ENCODE measurements around the gene LRRC18. TPM values are rescaled to one million over a fixed set of nuclear protein-coding genes. Genes with fewer than 3 reads are reported as not detected.

Gene LRRC18
- total RNA-seq, 1 experiment from 2014 or later: not detected

DNA sequence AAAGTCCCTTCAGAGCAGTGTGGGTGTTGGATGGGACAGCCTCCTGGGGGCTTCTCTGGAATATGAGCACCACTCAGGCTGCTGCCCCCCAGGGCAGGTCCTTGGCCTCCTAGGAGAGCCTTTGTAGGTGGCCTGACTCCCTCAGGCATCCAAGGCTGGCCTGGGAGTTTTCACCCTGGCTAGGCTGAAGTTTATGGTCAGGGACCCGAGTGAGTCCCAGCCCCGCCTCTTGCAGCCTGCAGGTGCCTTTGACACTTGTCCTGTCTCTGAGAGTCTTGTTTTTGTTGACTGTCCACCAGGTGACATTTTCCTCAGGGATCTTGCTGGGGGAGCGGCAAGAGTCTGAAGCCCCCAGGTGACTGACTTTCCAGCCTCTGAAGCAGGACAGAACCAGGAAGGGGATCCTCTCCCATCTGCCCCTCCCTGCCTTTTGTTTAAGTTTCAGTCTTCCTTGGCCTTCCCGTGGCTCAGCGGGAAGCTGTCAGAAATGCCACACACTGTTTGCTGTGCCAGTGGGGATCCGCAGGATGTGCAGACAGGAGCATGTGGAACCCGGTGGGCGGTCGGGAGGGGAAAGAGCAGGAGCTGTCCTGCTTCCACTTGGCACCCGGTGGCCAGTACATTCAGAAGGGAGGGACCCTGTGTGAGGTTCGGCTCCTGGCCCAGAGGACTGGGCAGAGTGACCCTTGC, 59.5 kb downstream of the LRRC18 start:
- no peak for DNase-seq (ENCODE audit: low read depth)

DNA sequence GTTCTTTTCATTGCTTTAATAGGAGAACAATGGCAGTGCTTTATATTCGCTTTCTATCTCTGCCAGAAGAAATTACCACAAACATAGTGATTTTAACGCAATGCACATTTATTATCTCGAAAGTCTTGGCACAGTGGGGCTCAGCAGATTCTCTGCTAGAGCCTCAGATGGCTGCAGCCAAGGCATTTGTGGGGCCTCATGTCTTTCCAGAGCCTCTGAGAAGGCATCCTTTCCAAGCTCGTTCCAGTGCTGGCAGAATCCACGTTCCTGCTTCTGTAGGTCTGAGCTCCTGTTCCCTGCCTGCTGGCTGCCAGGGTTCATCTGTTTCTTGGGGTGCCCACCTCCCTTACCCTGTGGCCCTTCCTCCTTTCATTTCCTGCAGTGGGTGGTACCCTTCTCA, 60.2 kb downstream of the LRRC18 start:
- DNase-seq (ENCODE audit: low read depth): no peak

DNA sequence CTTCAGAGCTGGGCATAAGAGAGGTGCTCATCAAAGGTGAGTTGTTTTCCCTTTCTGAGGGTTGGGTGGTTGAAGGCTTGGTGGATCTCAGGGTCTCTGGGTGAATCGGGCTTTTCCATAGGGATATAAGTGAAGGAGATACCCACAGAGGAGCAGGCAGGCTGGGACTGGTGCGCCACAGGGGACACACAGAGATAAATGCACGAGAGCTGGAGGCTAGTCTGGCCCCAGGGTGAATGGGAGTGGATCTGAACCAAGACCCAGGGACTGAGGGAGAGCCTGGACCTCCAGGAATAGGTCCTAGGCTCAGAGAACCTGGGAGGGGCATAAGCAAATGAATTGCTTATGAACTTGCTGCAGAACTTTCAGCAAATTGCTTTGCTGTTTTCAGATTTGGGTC, 61.5 kb downstream of the LRRC18 start:
- DNase-seq (ENCODE audit: low read depth): no peak

DNA sequence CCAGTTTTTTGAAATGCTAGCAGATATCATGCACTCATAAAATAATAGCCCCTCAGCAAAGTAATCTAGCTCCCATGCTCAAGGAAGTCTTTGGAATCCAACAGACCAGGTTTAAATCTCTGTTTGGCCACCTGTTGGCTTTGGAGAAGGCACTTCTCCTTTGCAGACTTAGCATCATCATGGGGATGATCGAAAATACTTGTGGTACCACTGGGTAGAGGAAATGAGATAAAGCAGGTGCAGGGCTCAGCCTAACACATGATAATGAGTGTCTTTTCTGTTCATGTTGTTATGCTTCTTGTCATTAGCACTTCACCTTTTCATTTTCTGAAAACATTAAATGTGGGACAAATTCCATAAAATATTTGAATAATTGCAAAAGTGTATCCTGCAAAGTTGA, 67.4 kb downstream of the LRRC18 start:
- no peak for DNase-seq (ENCODE audit: low read depth)

Other genes starting within 250 kb of the LRRC18 start
- 3.3 and 9.5 TPM in 2 replicates for gene VSTM4, start 175.7 kb upstream of the LRRC18 start, total RNA-seq (2014; rRNA removed; shearing (Covaris generic))
- gene FAM170B, start 194.2 kb upstream of the LRRC18 start, total RNA-seq (2014; rRNA removed; shearing (Covaris generic)): not detected in 2 replicates
- gene TMEM273, start 248.6 kb upstream of the LRRC18 start, total RNA-seq (2014; rRNA removed; shearing (Covaris generic)): not detected in 2 replicates